HepG2 (cell line): ENCODE results near the gene INF2. TPM values are rescaled to one million over a fixed set of nuclear protein-coding genes. Genes with fewer than 3 reads are reported as not detected.
A peak's percentile ranks its signal among the peaks of the same experiment; 100 is the strongest.

Experiments
- ATAC-seq: fragments of 200-7000 bp; cut with Tn5 transposase; 3 replicates; pipeline ENCODE4 v1.9.1; 2020; ENCODE audit warnings: mild to moderate bottlenecking, moderate library complexity
- BruUV-seq: library from RNA; stranded (reverse); fragments of 400-500 nt; replicated peaks from 2 replicates; lab custom pipeline; 2021; lab: Mats Ljungman, UMichigan
- CTCF ChIA-PET: fragments of 300-600 bp; formaldehyde crosslinking; extraction: SDS; loops from one replicate; lab custom pipeline; 2021; ENCODE audit warnings: low total read pairs, inconsistent platforms, low intra/inter-chr PET ratio; lab: Yijun Ruan, JAX
- POLR2A ChIA-PET: fragments of 350-600 bp; sonication (Branson Sonifier 250); formaldehyde crosslinking; loops from one replicate; lab custom pipeline; 2020; ENCODE audit warnings: antibody characterized with exemption, inconsistent platforms; lab: Yijun Ruan, JAX
- DNase-seq: peaks from one replicate; pipeline ENCODE4 v3.0.0-alpha.2; 2015; ENCODE audit warnings: low spot score
- FAIRE-seq: peaks from 3 replicates; lab custom pipeline; 2011; peaks lifted over from hg19 to GRCh38; lab: Jason Lieb, UNC
- H2AFZ ChIP-seq: one replicate; pipeline ENCODE4 v1.6.1; 2011; ENCODE audit warnings: low read length, inconsistent platforms
- H3K27ac ChIP-seq: fragments of 300-600 bp; 3 replicates; pipeline ENCODE4 v1.8.0; 2011; ENCODE audit warnings: mixed run types, mild to moderate bottlenecking, mixed read lengths, low read length, inconsistent platforms; ENCODE audit not compliant: insufficient read depth; ENCODE audit errors: extremely low read length
- H3K27me3 ChIP-seq, 2 experiments: fragments of 200-600 bp in 1 of 2; 2 replicates in 1 of 2; 3 replicates in 1 of 2; pipeline versions ENCODE4 v1.6.0 to v1.8.0; 2011; ENCODE audit warnings: low read length in 2 of 2, mild to moderate bottlenecking in 2 of 2, moderate library complexity in 2 of 2, inconsistent platforms in 1 of 2; ENCODE audit not compliant: insufficient read depth in 2 of 2, control insufficient read depth in 1 of 2
- H3K36me3 ChIP-seq, 2 experiments: fragments of 200-600 bp in 1 of 2; replicated peaks in 1 of 2; 2 replicates in 1 of 2; 3 replicates in 1 of 2; pipeline versions ENCODE4 v1.5.1 to v1.8.0; 2011; ENCODE audit warnings: low read length in 2 of 2, inconsistent platforms in 1 of 2; ENCODE audit not compliant: insufficient read depth in 2 of 2, control insufficient read depth in 1 of 2
- H3K4me1 ChIP-seq: 2 replicates; pipeline ENCODE4 v1.5.1; 2012; ENCODE audit warnings: low read length, inconsistent platforms; ENCODE audit not compliant: insufficient read depth
- H3K4me2 ChIP-seq: 2 replicates; pipeline ENCODE4 v1.6.0; 2011; ENCODE audit warnings: low read depth, low read length, inconsistent platforms
- H3K4me3 ChIP-seq, 3 experiments: fragments of 200-600 bp in 1 of 3; sonication (generic), shearing (Covaris generic) in 1 of 3; replicated peaks in 1 of 3; 2 replicates each; pipeline ENCODE4 v1.5.1; 2011 to 2016; ENCODE audit warnings: low read length in 3 of 3, inconsistent platforms in 2 of 3, low read depth in 2 of 3, mild to moderate bottlenecking in 2 of 3, control low read depth in 1 of 3, mixed read lengths in 1 of 3; ENCODE audit not compliant: insufficient read depth in 1 of 3
- H3K79me2 ChIP-seq: one replicate; pipeline ENCODE4 v1.6.1; 2011; ENCODE audit warnings: low read length, inconsistent platforms; ENCODE audit not compliant: insufficient read depth
- H3K9ac ChIP-seq: 2 replicates; pipeline ENCODE4 v1.6.0; 2011; ENCODE audit warnings: mild to moderate bottlenecking, low read depth, low read length, inconsistent platforms; ENCODE audit not compliant: insufficient read depth
- H3K9me3 ChIP-seq: 2 replicates; pipeline ENCODE4 v1.5.1; 2012; ENCODE audit warnings: mild to moderate bottlenecking, low read length
- H4K20me1 ChIP-seq: 2 replicates; pipeline ENCODE4 v1.6.0; 2011; ENCODE audit warnings: inconsistent platforms, mild to moderate bottlenecking, low read length, moderate library complexity; ENCODE audit not compliant: insufficient read depth
- AGO2 ChIP-seq: fragments of 200-400 bp; formaldehyde crosslinking; optimal IDR thresholded peaks from 2 replicates; pipeline ENCODE3; 2017; ENCODE audit warnings: mild to moderate bottlenecking, low read depth, low read length, moderate library complexity
- ATF5 ChIP-seq: sonication (generic); formaldehyde crosslinking; IDR thresholded peaks from 2 replicates; pipeline ENCODE4 v1.4.0; 2020; ENCODE audit warnings: mild to moderate bottlenecking, low read depth, missing genetic modification reagents
- IRF9 ChIP-seq: sonication (generic); formaldehyde crosslinking; IDR thresholded peaks from 2 replicates; pipeline ENCODE4 v1.8.0; 2022; ENCODE audit warnings: missing genetic modification reagents, mild to moderate bottlenecking, borderline replicate concordance
- ZNF318 ChIP-seq: sonication (generic); formaldehyde crosslinking; IDR thresholded peaks from 2 replicates; pipeline ENCODE4 v1.4.0; 2020; ENCODE audit warnings: mild to moderate bottlenecking, missing genetic modification reagents
- WGBS: methylation state at CpG from one replicate; pipeline ENCODE4 v1.1.6; 2017; ENCODE audit warnings: low lambda C conversion rate; 5-methylcytosine and 5-hydroxymethylcytosine counted together
- in situ Hi-C: cut with HindIII; loops from 2 replicates; pipeline ENCODE4 v1.10.0; 2017; ENCODE audit warnings: low pct_unique_long_range_greater_than_20kb; ENCODE audit not compliant: extremely low pct_ligation_motif_present
- intact Hi-C: fragments of 100-400 bp; cut with micrococcal nuclease; formaldehyde crosslinking; loops from one replicate; pipeline ENCODE4 v1.10.0; 2022; ENCODE audit not compliant: unreplicated experiment
- polyA plus RNA-seq, 8 experiments: library from polyadenylated mRNA; depleted of rRNA in 3 of 8; stranded (reverse) in 7 of 8; unstranded in 1 of 8; fragments of >200 nt; fragmentation: Illumina TruSeq in 4 of 8; extraction: Trizol in 4 of 8; gene quantifications; 2 replicates each; pipeline versions ENCODE4 v1.2.1 to v1.2.3, GENCODE V29; 2011 to 2016; ENCODE audit warnings: low read depth in 4 of 8, missing spikeins in 1 of 8, mixed read lengths in 1 of 8; ENCODE audit not compliant: insufficient read depth in 1 of 8
- total RNA-seq, 5 experiments: library from RNA; depleted of rRNA; stranded (reverse); fragments of >200 nt; fragmentation: Illumina TruSeq; extraction: Trizol; gene quantifications; 2 replicates each; pipeline ENCODE4 v1.2.3, GENCODE V29; 2016; ENCODE audit warnings: low read depth in 1 of 5

The INF2 gene
- total and polyA plus RNA-seq, 2 of the 13 experiments (the other 11 are each of a cell fraction or from before 2014, with no cell fraction given) = 16.4 to 26.4 TPM

GRCh38 chr14:104718871-104719270, 29.5 kb downstream of the INF2 start (continued):
- no peak for TF ChIP-seq ZNF318 (CRISPR knock-in tag)

GRCh38 chr14:104719343-104719742, 29.9 kb downstream of the INF2 start:
- ATAC-seq (no peak), FAIRE-seq (no peak), DNase-seq (no peak)
- TF ChIP-seq IRF9 (CRISPR knock-in tag) (no peak), ATF5 (CRISPR knock-in tag) (no peak), AGO2 (peak; percentile 66)
- ChIA-PET CTCF (no interaction called here), POLR2A (no interaction called here)
- Histone ChIP-seq H3K27ac (no peak overlapping the region), H3K4me1 (peaks cover 28% of the 10 kb centered on the region), H2AFZ (no peak overlapping the region), H3K9ac (no peak overlapping the region), H3K79me2 (no peaks in the 10 kb centered on the region), H3K9me3 (no peaks in the 10 kb centered on the region), H3K27me3 (no peaks in the 10 kb centered on the region), H4K20me1 (no peaks in the 10 kb centered on the region), H3K36me3 (peaks cover 1 to 2% of the 10 kb centered on the region in 2 experiments; a peak in 1 of 5 replicates), H3K4me3 (no peak overlapping the region), H3K4me2 (no peak overlapping the region)
- intact Hi-C loops (no loop called here), in situ Hi-C loops (no loop called here)
- WGBS = no CpG with 5 or more reads among the region's 15 CpGs
- no TSS peak for BruUV-seq
